ENCODE data around the gene SLTM.
"Not testable (repeated sequence)": the region's sequence is repeated elsewhere in the genome, so short reads cannot be mapped to it uniquely, and the experiment has no call there.

SLTM gene

DNA sequence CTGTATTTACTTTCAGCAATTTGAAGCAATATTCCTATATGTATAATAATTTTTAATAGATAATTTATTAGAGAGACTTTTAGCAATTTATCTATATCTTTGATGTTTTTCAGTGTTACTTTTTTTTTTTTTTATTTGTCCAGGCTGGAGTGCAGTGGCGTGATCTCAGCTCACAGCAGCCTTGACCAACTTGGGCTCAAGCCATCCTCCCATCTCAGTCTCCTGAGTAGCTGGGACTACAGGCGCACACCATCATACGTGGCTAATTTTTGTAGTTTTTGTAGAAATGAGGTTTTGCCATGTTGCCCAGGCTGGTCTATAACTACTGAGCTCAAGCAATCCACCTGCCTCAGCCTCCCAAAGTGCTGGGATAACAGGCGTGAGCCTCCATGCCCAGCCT lies 25.3 kb upstream of the SLTM start:
- Histone ChIP-seq H3K27ac (ENCODE audit: low read depth, low read length) (no peak overlapping the region), H3K36me3 (ENCODE audit: control insufficient read depth in 5 of 5, insufficient read depth in 5 of 5, low read length in 5 of 5) (no peaks in the 10 kb centered on the region), H3K9ac (ENCODE audit: low read length in 5 of 5) (no peak overlapping the region), H3K4me1 (ENCODE audit: control insufficient read depth in 5 of 5, insufficient read depth in 5 of 5, low read length in 5 of 5) (peaks cover 0 to 3% (median 0%) of the 10 kb centered on the region in 5 donors), H3K9me3 (ENCODE audit: control insufficient read depth in 5 of 5, low read length in 5 of 5) (no peaks in the 10 kb centered on the region), H3K27me3 (ENCODE audit: control insufficient read depth in 5 of 5, insufficient read depth in 4 of 5, low read length in 5 of 5) (no peaks in the 10 kb centered on the region), H3K4me3 (ENCODE audit: low read depth in 1 of 5, low read length in 5 of 5) (no peak overlapping the region)

GRCh38 chr15:58957101-58957973 lies 23.9 kb upstream of the SLTM start:
- H3K9ac ChIP-seq (ENCODE audit: low read length in 5 of 5): no peak overlapping the region
- no peaks in the 10 kb centered on the region for H3K27me3 ChIP-seq (ENCODE audit: control insufficient read depth in 5 of 5, insufficient read depth in 4 of 5, low read length in 5 of 5)
- H3K4me1 ChIP-seq (ENCODE audit: control insufficient read depth in 5 of 5, insufficient read depth in 5 of 5, low read length in 5 of 5): peaks cover 2 to 11% (median 8%) of the 10 kb centered on the region in 5 donors
- H3K36me3 ChIP-seq (ENCODE audit: control insufficient read depth in 5 of 5, insufficient read depth in 5 of 5, low read length in 5 of 5): no peaks in the 10 kb centered on the region
- H3K9me3 ChIP-seq (ENCODE audit: control insufficient read depth in 5 of 5, low read length in 5 of 5): no peaks in the 10 kb centered on the region
- H3K4me3 ChIP-seq (ENCODE audit: low read depth in 1 of 5, low read length in 5 of 5): no peak overlapping the region
- no peak overlapping the region for H3K27ac ChIP-seq (ENCODE audit: low read depth, low read length)

GRCh38 chr15:58952751-58953150 lies 19.3 kb upstream of the SLTM start:
- Histone ChIP-seq H3K9me3 (ENCODE audit: control insufficient read depth in 5 of 5, low read length in 5 of 5) (no peaks in the 10 kb centered on the region), H3K27me3 (ENCODE audit: control insufficient read depth in 5 of 5, insufficient read depth in 4 of 5, low read length in 5 of 5) (no peaks in the 10 kb centered on the region), H3K4me1 (ENCODE audit: control insufficient read depth in 5 of 5, insufficient read depth in 5 of 5, low read length in 5 of 5) (peaks cover 8 to 27% (median 21%) of the 10 kb centered on the region in 5 donors), H3K36me3 (ENCODE audit: control insufficient read depth in 5 of 5, insufficient read depth in 5 of 5, low read length in 5 of 5) (no peaks in the 10 kb centered on the region), H3K9ac (ENCODE audit: low read length in 5 of 5) (no peak overlapping the region), H3K4me3 (ENCODE audit: low read depth in 1 of 5, low read length in 5 of 5) (no peak overlapping the region), H3K27ac (ENCODE audit: low read depth, low read length) (peak overlapping the region; percentile 86)

DNA sequence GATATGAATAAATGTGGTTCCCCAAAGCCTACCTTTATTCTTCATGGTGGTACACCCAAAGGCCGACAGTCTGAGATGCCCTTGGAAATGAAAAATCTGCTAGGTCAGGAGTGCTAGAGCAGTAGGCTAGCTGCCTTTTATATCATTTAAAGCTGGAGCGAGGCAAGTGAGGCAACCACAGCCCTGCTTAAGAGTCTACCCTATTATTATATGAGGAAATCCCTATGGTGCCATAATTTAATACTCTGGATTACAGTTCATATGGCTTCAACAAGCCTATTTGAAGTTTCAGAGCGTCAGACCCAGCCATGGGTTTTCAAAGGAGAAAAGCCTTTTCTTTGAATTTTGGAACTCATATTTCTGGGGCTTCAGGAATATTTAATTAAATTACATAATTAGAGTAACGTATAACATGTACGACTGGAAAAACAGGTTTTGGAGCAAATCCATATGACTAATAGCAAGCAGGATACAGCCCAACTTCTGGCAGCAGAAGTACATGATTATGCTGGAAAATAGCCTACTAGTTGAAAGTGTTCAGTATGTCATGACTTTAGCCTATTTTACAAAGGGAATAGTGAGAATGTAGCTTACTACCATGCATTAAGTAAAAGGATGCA lies 18.0 kb upstream of the SLTM start:
- peak overlapping the region; percentile 86 for H3K27ac ChIP-seq (ENCODE audit: low read depth, low read length)
- no peaks in the 10 kb centered on the region for H3K9me3 ChIP-seq (ENCODE audit: control insufficient read depth in 5 of 5, low read length in 5 of 5)
- H3K36me3 ChIP-seq (ENCODE audit: control insufficient read depth in 5 of 5, insufficient read depth in 5 of 5, low read length in 5 of 5): no peaks in the 10 kb centered on the region
- peaks cover 8 to 24% (median 21%) of the 10 kb centered on the region in 5 donors for H3K4me1 ChIP-seq (ENCODE audit: control insufficient read depth in 5 of 5, insufficient read depth in 5 of 5, low read length in 5 of 5)
- peak overlapping the region in 3 of 5 donors; percentile 16 to 30 (median 22) for H3K4me3 ChIP-seq (ENCODE audit: low read depth in 1 of 5, low read length in 5 of 5)
- no peaks in the 10 kb centered on the region for H3K27me3 ChIP-seq (ENCODE audit: control insufficient read depth in 5 of 5, insufficient read depth in 4 of 5, low read length in 5 of 5)
- peak overlapping the region in 3 of 5 donors; percentile 14 to 75 (median 59) for H3K9ac ChIP-seq (ENCODE audit: low read length in 5 of 5)

- H3K27ac ChIP-seq (ENCODE audit: low read depth, low read length): no peak overlapping the region
- H3K9me3 ChIP-seq (ENCODE audit: control insufficient read depth in 5 of 5, low read length in 5 of 5): no peaks in the 10 kb centered on the region
- no peak overlapping the region for H3K4me3 ChIP-seq (ENCODE audit: low read depth in 1 of 5, low read length in 5 of 5)
- no peaks in the 10 kb centered on the region for H3K36me3 ChIP-seq (ENCODE audit: control insufficient read depth in 5 of 5, insufficient read depth in 5 of 5, low read length in 5 of 5)
- H3K9ac ChIP-seq (ENCODE audit: low read length in 5 of 5): no peak overlapping the region
- peaks cover 5 to 14% (median 11%) of the 10 kb centered on the region in 5 donors for H3K4me1 ChIP-seq (ENCODE audit: control insufficient read depth in 5 of 5, insufficient read depth in 5 of 5, low read length in 5 of 5)
- H3K27me3 ChIP-seq (ENCODE audit: control insufficient read depth in 5 of 5, insufficient read depth in 4 of 5, low read length in 5 of 5): no peaks in the 10 kb centered on the region
These were observed 13.7 kb upstream of the SLTM start for GRCh38 chr15:58947179-58947578.

DNA sequence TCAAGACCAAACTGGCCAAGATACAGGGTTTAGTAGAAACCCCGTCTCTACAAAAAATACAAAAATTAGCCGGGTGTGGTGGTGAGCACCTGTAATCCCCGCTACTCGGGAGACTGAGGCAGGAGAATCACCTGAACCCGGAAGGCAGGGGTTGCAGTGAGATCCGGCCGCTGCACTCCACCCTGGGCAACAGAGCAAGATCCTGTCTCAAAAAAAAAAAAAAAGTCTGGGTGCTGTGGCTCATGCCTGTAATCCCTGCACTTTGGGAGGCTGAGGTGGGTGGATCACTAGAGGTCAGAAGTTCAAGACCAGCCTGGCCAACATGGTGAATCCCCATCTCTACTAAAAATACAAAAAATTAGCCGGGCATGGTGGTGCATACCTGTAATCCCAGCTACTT lies 1.5 kb upstream of the SLTM start:
- Histone ChIP-seq H3K4me1 (ENCODE audit: control insufficient read depth in 5 of 5, insufficient read depth in 5 of 5, low read length in 5 of 5) (peaks cover 0 to 28% (median 23%) of the 10 kb centered on the region in 5 donors), H3K27ac (ENCODE audit: low read depth, low read length) (peak overlapping the region; percentile 96)
- not testable (repeated sequence) for H3K36me3 ChIP-seq (ENCODE audit: control insufficient read depth in 5 of 5, insufficient read depth in 5 of 5, low read length in 5 of 5); H3K9ac ChIP-seq (ENCODE audit: low read length in 5 of 5); H3K9me3 ChIP-seq (ENCODE audit: control insufficient read depth in 5 of 5, low read length in 5 of 5); H3K4me3 ChIP-seq (ENCODE audit: low read depth in 1 of 5, low read length in 5 of 5); H3K27me3 ChIP-seq (ENCODE audit: control insufficient read depth in 5 of 5, insufficient read depth in 4 of 5, low read length in 5 of 5)

DNA sequence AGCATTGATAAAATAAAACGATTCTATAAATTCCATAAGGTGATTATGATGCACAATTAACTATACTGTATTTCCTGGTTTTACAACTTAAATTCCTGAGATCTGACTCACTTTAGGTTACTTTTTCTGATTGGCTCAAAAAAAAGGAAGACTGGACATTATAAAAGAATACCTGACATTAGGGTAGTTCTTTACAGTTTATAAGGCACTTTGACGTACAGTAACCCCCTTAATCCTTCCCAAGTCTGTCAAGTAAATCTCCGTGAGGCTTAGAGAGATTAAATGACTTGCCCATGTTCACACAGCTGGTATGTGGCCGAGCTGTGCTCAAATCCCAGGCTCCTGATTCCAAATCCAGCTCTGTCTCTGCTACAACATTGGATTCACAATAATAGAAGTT lies 1.0 kb upstream of the SLTM start:
- Histone ChIP-seq H3K27me3 (ENCODE audit: control insufficient read depth in 5 of 5, insufficient read depth in 4 of 5, low read length in 5 of 5) (no peaks in the 10 kb centered on the region), H3K9ac (ENCODE audit: low read length in 5 of 5) (peak overlapping the region; percentile 20 to 99 (median 85)), H3K27ac (ENCODE audit: low read depth, low read length) (peak overlapping the region; percentile 96), H3K4me1 (ENCODE audit: control insufficient read depth in 5 of 5, insufficient read depth in 5 of 5, low read length in 5 of 5) (peaks cover 0 to 30% (median 23%) of the 10 kb centered on the region in 5 donors), H3K9me3 (ENCODE audit: control insufficient read depth in 5 of 5, low read length in 5 of 5) (no peaks in the 10 kb centered on the region), H3K4me3 (ENCODE audit: low read depth in 1 of 5, low read length in 5 of 5) (peak overlapping the region in 4 of 5 donors; percentile 75 to 99 (median 94)), H3K36me3 (ENCODE audit: control insufficient read depth in 5 of 5, insufficient read depth in 5 of 5, low read length in 5 of 5) (no peaks in the 10 kb centered on the region)

DNA sequence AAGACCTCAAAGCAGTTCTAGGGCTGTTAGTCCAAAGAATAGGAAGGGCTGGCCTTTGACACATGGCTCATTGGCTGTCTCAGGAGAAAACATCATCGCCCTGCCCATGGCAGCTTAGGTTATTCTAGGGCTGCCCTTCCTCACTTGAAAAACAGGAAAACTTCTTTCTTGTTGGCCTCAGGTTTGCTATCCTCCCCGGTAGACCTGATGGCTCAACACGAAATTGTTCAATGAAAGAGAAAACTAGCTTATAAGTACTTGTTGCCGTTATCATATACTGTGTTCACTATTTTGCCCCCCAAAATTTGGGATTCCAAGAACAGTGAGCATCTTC lies 602 bp upstream of the SLTM start:
- H3K9me3 ChIP-seq (ENCODE audit: control insufficient read depth in 5 of 5, low read length in 5 of 5): no peaks in the 10 kb centered on the region
- peaks cover 0 to 30% (median 23%) of the 10 kb centered on the region in 5 donors for H3K4me1 ChIP-seq (ENCODE audit: control insufficient read depth in 5 of 5, insufficient read depth in 5 of 5, low read length in 5 of 5)
- peak overlapping the region; percentile 75 to 99 (median 94) for H3K4me3 ChIP-seq (ENCODE audit: low read depth in 1 of 5, low read length in 5 of 5)
- no peaks in the 10 kb centered on the region for H3K27me3 ChIP-seq (ENCODE audit: control insufficient read depth in 5 of 5, insufficient read depth in 4 of 5, low read length in 5 of 5)
- peak overlapping the region; percentile 96 for H3K27ac ChIP-seq (ENCODE audit: low read depth, low read length)
- peaks cover 0 to under 1% (median under 1%) of the 10 kb centered on the region in 5 donors for H3K36me3 ChIP-seq (ENCODE audit: control insufficient read depth in 5 of 5, insufficient read depth in 5 of 5, low read length in 5 of 5)
- peak overlapping the region; percentile 20 to 99 (median 85) for H3K9ac ChIP-seq (ENCODE audit: low read length in 5 of 5)

- Histone ChIP-seq H3K9me3 (ENCODE audit: control insufficient read depth in 5 of 5, low read length in 5 of 5) (no peaks in the 10 kb centered on the region), H3K9ac (ENCODE audit: low read length in 5 of 5) (peak overlapping the region; percentile 96 to 99 (median 99))
These were observed 684 bp downstream of the SLTM start for GRCh38 chr15:58932710-58933280.

More at GRCh38 chr15:58932710-58933280, 684 bp downstream of the SLTM start:
- H3K36me3 ChIP-seq (ENCODE audit: control insufficient read depth in 5 of 5, insufficient read depth in 5 of 5, low read length in 5 of 5): peaks cover 6 to 14% (median 11%) of the 10 kb centered on the region in 5 donors
- H3K4me3 ChIP-seq (ENCODE audit: low read depth in 1 of 5, low read length in 5 of 5): peak overlapping the region; percentile 93 to 99 (median 95)
- H3K27ac ChIP-seq (ENCODE audit: low read depth, low read length): peak overlapping the region; percentile 96
- peaks cover 0 to 30% (median 23%) of the 10 kb centered on the region in 5 donors for H3K4me1 ChIP-seq (ENCODE audit: control insufficient read depth in 5 of 5, insufficient read depth in 5 of 5, low read length in 5 of 5)
- no peaks in the 10 kb centered on the region for H3K27me3 ChIP-seq (ENCODE audit: control insufficient read depth in 5 of 5, insufficient read depth in 4 of 5, low read length in 5 of 5)

Data from subcutaneous abdominal adipose tissue (tissue), 5 donors.